ENCODE results near the gene ARCN1. TPM values are rescaled to one million over a fixed set of nuclear protein-coding genes. Genes with fewer than 3 reads are reported as not detected.
A peak's percentile ranks its signal among the peaks of the same experiment; 100 is the strongest.

Gene ARCN1
- total and polyA plus RNA-seq, 9 of the 15 experiments (the other 6 are each of a cell fraction or from before 2014, with no cell fraction given): 30.0 to 224 (median 76.4) TPM

DNA sequence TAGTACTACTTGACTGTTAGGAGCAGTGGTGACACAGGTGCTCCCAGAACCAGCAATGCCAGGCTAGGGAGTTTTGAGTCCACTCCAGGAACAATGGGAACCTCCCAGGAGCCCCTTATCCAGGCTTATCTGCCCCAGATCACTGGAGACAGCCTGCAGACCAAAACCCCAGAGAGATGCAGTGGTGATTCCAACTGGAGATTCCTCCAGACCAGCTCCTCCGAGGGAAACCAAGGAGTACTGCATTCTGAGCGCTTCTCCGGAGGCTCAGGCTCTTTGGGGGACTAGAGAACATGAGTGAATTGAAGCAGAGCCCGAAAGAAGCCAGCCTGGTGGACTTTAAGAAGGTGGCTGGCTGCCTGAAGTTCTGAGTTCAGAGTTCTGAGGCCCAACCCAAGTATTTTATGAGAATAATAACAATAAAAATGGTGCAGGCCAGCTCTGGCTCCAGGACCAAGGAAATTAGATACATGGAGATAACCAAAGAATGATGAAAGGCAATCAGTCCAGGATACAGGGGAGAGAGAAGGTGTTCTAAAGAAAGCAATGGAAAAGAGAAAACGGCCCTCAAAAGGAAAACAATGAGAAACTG is 42.5 kb upstream of the ARCN1 start:
- 0 out of 2 replicates have a peak, but pooled peaks have one; percentile 35 for TF ChIP-seq GATA2 (CRISPR knock-in tag; IDR thresholded peaks at IDR 0.05)
- TF ChIP-seq U2AF2 (optimal IDR thresholded peaks at IDR 0.05; ENCODE audit: low read depth, low read length): no peak
- ChIA-PET CTCF (ENCODE audit: low intra/inter-chr PET ratio) (no interaction called here), POLR2A (interaction anchor here (0.6 to 1.5 kb wide), 5 partner anchors 17 to 270 kb away, joined by 3 to 8 read pairs (median 3); no protein-coding TSS in a partner anchor)
- no peak for FAIRE-seq
- in situ Hi-C loops (cut with MboI) (no loop called here), intact Hi-C loops (cut with micrococcal nuclease) (loop anchor here (5.0 kb wide), 1 partner anchor 38 kb away; the partner anchor contains the start of gene IFT46)
- Histone ChIP-seq H3K9me1 (ENCODE audit: control insufficient read depth, insufficient read depth, low read length) (no peaks in the 10 kb centered on the region), H3K79me2 (ENCODE audit: control insufficient read depth, insufficient read depth, low read length) (no peaks in the 10 kb centered on the region; the same call in 2 of the 3 replicates), H3K27me3 (ENCODE audit: control insufficient read depth in 2 of 2, insufficient read depth in 2 of 2, low read length in 2 of 2) (no peaks in the 10 kb centered on the region), H2AFZ (ENCODE audit: low read depth, low read length) (peak overlapping the region; percentile 91; the same call in 1 of the 2 replicates), H3K9me3 (replicated peaks; ENCODE audit: control insufficient read depth, insufficient read depth, low read depth, low read length) (no peaks in the 10 kb centered on the region), H3K4me3 (peak overlapping the region; percentile 65; the same call in 1 of the 2 replicates), H3K9ac (ENCODE audit: insufficient read depth in 1 of 2, low read depth in 2 of 2, low read length in 2 of 2) (peak overlapping the region; percentile 44 to 69; a peak in 2 of 4 replicates), H3K27ac (ENCODE audit: extremely low read depth, low read depth, low read length) (no peak overlapping the region), H3K4me1 (replicated peaks in 1 of 2; ENCODE audit: control insufficient read depth in 2 of 2, insufficient read depth in 2 of 2, low read length in 2 of 2) (peaks cover 9 to 43% of the 10 kb centered on the region in 2 experiments; a peak in 4 of 5 replicates), H3K4me2 (ENCODE audit: insufficient read depth, low read length) (peak overlapping the region; percentile 85), H3K36me3 (ENCODE audit: control insufficient read depth, insufficient read depth, low read length) (peaks cover 6% of the 10 kb centered on the region; the same call in 2 of the 3 replicates), H4K20me1 (replicated peaks; ENCODE audit: control insufficient read depth, insufficient read depth, low read length) (no peaks in the 10 kb centered on the region)
- no peak for ATAC-seq
- 58% methylated on average over 5 of the region's 5 CpGs for WGBS (ENCODE audit: insufficient coverage, low coverage, missing lambda C conversion rate)
- DNase-seq (ENCODE audit: extremely low read depth in 1 of 4, low spot score in 3 of 4): no peak
- TSS peak; percentile 71 for BruUV-seq (replicated peaks)

DNA sequence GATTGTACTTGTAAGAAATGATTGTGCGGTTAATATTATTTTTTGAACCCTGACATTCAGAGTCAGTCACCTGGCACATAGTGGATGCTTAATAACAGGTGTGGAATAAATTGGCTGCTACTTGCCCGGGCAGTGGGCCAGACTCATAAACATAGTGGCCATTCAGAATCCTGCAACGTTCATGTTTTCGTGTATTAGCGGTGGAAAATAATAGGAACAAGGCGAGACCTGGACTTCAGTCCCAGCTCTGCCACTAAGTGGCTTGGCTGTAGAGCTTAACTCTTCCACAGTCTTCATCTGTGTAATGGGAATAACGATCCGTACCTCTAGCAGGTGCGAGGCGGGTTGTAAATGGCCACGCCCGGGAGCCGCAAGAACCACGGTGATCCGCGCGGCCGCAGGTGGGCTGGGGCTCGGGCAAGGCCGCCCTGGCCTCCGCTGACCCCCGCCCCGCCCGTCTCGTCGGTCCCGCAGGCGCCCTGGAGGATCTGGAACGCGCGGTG is 42.0 kb upstream of the ARCN1 start:
- peak in 3 of 4 experiments; percentile 70 to 73 (median 71) for DNase-seq (ENCODE audit: extremely low read depth in 1 of 4, low spot score in 3 of 4)
- Histone ChIP-seq H2AFZ (ENCODE audit: low read depth, low read length) (peak overlapping the region; percentile 91), H3K4me3 (peak overlapping the region; percentile 65), H3K4me2 (ENCODE audit: insufficient read depth, low read length) (peak overlapping the region; percentile 85), H4K20me1 (replicated peaks; ENCODE audit: control insufficient read depth, insufficient read depth, low read length) (no peaks in the 10 kb centered on the region), H3K9me3 (replicated peaks; ENCODE audit: control insufficient read depth, insufficient read depth, low read depth, low read length) (no peaks in the 10 kb centered on the region), H3K27ac (ENCODE audit: extremely low read depth, low read depth, low read length) (peak overlapping the region; percentile 52; the same call in 2 of the 3 replicates), H3K27me3 (ENCODE audit: control insufficient read depth in 2 of 2, insufficient read depth in 2 of 2, low read length in 2 of 2) (no peaks in the 10 kb centered on the region), H3K36me3 (ENCODE audit: control insufficient read depth, insufficient read depth, low read length) (peaks cover under 1% of the 10 kb centered on the region; the same call in 2 of the 3 replicates), H3K4me1 (replicated peaks in 1 of 2; ENCODE audit: control insufficient read depth in 2 of 2, insufficient read depth in 2 of 2, low read length in 2 of 2) (peaks cover 9 to 43% of the 10 kb centered on the region in 2 experiments; a peak in 4 of 5 replicates), H3K9ac (ENCODE audit: insufficient read depth in 1 of 2, low read depth in 2 of 2, low read length in 2 of 2) (peak overlapping the region; percentile 69 to 91), H3K79me2 (ENCODE audit: control insufficient read depth, insufficient read depth, low read length) (no peaks in the 10 kb centered on the region; the same call in 2 of the 3 replicates), H3K9me1 (ENCODE audit: control insufficient read depth, insufficient read depth, low read length) (no peaks in the 10 kb centered on the region)
- ChIA-PET POLR2A (interaction anchor here (0.7 to 1.5 kb wide), 6 partner anchors 17 to 270 kb away, joined by 3 to 8 read pairs (median 3); partner anchors contain the start of gene ARCN1), CTCF (ENCODE audit: low intra/inter-chr PET ratio) (interaction anchor here (0.6 kb wide), 1 partner anchor 185 kb away, joined by 3 read pairs; no protein-coding TSS in a partner anchor)
- intact Hi-C loops (cut with micrococcal nuclease) (loop anchor here (5.0 kb wide), 1 partner anchor 37 kb away; the partner anchor contains the start of gene IFT46), in situ Hi-C loops (cut with MboI) (no loop called here)
- WGBS (ENCODE audit: insufficient coverage, low coverage, missing lambda C conversion rate): 10% methylated on average over 21 of the region's 31 CpGs
- no peak for ATAC-seq
- FAIRE-seq: peak; percentile 32
- no TSS peak for BruUV-seq (replicated peaks)
- TF ChIP-seq NFIC (IDR thresholded peaks at IDR 0.05) (no peak), THRAP3 (IDR thresholded peaks at IDR 0.05; ENCODE audit: borderline replicate concordance) (no peak), RBM39 (optimal IDR thresholded peaks at IDR 0.05; ENCODE audit: low read depth, low read length) (no peak)
- TF ChIP-seq, protein P1, sequence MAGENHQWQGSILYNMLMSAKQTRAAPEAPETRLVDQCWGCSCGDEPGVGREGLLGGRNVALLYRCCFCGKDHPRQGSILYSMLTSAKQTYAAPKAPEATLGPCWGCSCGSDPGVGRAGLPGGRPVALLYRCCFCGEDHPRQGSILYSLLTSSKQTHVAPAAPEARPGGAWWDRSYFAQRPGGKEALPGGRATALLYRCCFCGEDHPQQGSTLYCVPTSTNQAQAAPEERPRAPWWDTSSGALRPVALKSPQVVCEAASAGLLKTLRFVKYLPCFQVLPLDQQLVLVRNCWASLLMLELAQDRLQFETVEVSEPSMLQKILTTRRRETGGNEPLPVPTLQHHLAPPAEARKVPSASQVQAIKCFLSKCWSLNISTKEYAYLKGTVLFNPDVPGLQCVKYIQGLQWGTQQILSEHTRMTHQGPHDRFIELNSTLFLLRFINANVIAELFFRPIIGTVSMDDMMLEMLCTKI (IDR thresholded peaks at IDR 0.05; ENCODE audit: partially characterized antibody): no peak
- TF ChIP-seq, protein P2, sequence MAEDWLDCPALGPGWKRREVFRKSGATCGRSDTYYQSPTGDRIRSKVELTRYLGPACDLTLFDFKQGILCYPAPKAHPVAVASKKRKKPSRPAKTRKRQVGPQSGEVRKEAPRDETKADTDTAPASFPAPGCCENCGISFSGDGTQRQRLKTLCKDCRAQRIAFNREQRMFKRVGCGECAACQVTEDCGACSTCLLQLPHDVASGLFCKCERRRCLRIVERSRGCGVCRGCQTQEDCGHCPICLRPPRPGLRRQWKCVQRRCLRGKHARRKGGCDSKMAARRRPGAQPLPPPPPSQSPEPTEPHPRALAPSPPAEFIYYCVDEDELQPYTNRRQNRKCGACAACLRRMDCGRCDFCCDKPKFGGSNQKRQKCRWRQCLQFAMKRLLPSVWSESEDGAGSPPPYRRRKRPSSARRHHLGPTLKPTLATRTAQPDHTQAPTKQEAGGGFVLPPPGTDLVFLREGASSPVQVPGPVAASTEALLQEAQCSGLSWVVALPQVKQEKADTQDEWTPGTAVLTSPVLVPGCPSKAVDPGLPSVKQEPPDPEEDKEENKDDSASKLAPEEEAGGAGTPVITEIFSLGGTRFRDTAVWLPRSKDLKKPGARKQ (CRISPR knock-in tag; IDR thresholded peaks at IDR 0.05): 0 out of 2 replicates have a peak, but pooled peaks have one; percentile 32
- TF ChIP-seq, protein P3, sequence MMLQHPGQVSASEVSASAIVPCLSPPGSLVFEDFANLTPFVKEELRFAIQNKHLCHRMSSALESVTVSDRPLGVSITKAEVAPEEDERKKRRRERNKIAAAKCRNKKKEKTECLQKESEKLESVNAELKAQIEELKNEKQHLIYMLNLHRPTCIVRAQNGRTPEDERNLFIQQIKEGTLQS (IDR thresholded peaks at IDR 0.05): no peak
- TF ChIP-seq, protein P3 (CRISPR knock-in tag; conservative IDR thresholded peaks at IDR 0.05): 0 out of 2 replicates have a peak, but pooled peaks have one; percentile 14

Data from K562 (cell line).